NT2/D1 (cell line): ENCODE measurements around the gene KCTD2.

ENCODE experiments used
- YY1 ChIP-seq: IDR thresholded peaks from 2 replicates; pipeline ENCODE4 v1.6.1; 2011; ENCODE audit not compliant: insufficient read length, insufficient read depth
- ZNF274 ChIP-seq: IDR thresholded peaks from 2 replicates; pipeline ENCODE4 v1.6.1; 2011; ENCODE audit warnings: mild to moderate bottlenecking, low read depth, low read length

DNA sequence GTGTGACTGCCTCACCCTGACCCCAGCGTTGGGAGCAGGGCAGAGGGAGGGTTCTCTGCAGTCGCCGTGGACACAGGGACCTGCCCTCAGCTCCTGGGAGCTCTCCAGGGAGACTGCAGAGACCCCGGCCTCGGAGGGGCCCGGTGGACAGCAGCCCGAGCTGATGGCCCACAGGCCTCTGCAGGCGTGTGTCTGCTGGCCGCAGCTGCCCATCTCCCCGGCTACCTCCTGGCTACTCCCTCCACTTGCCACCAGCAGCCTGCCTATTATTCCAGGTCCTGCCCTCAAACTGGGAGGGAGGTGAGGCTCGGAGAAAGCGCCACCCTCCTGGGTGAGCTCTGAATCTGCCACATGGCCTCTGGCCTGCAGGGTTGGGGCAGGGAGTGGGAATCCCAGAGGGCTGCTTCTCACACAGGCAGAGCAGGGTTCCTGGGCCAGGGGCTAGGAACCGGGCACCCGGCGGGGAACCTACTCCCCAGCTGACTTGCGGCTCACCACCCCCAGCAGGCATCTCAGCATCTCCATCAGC is 47.9 kb downstream of the KCTD2 start:
- TF ChIP-seq ZNF274, result no peak
- TF ChIP-seq YY1, result no peak
